GM12878 (cell line): Measurements from ENCODE around the gene KCTD16. TPM values are rescaled to one million over a fixed set of nuclear protein-coding genes. Genes with fewer than 3 reads are reported as not detected.

Experiments used
- ATAC-seq: fragments of 200-7000 bp; cut with Tn5 transposase; 3 replicates; pipeline ENCODE4 v1.9.1; 2020; ENCODE audit warnings: mild to moderate bottlenecking, moderate library complexity
- BruUV-seq: library from RNA; stranded (reverse); fragments of 400-500 nt; replicated peaks from 2 replicates; lab custom pipeline; 2021; lab: Mats Ljungman, UMichigan
- CTCF ChIA-PET: fragments of 300-600 bp; sonication (Branson Sonifier 250); formaldehyde crosslinking; extraction: SDS; loops from one replicate; lab custom pipeline; 2021; ENCODE audit warnings: inconsistent platforms; lab: Yijun Ruan, JAX
- POLR2A ChIA-PET: fragments of 350-600 bp; formaldehyde crosslinking; extraction: SDS; loops from one replicate; lab custom pipeline; 2021; ENCODE audit warnings: inconsistent platforms; lab: Charles Lee
- RAD21 ChIA-PET: fragments of 300-600 bp; sonication (Branson Sonifier 250); formaldehyde crosslinking; loops from one replicate; lab custom pipeline; 2023; ENCODE audit warnings: antibody characterized with exemption; ENCODE audit not compliant: unreplicated experiment; lab: Charles Lee
- SMC1A ChIA-PET: fragments of 300-600 bp; sonication (Branson Sonifier 250); formaldehyde crosslinking; loops from one replicate; lab custom pipeline; 2023; ENCODE audit not compliant: unreplicated experiment, uncharacterized antibody; lab: Charles Lee
- DNase-seq: peaks from one replicate; pipeline ENCODE4 v3.0.0-alpha.2; 2011; ENCODE audit warnings: low read depth, low spot score
- FAIRE-seq: peaks from 3 replicates; lab custom pipeline; 2011; peaks lifted over from hg19 to GRCh38; lab: Jason Lieb, UNC
- H2AFZ ChIP-seq: 2 replicates; pipeline ENCODE4 v1.6.0; 2011; ENCODE audit warnings: low read depth, low read length, control low read depth; ENCODE audit not compliant: control insufficient read depth
- H3K27ac ChIP-seq: 2 replicates; pipeline ENCODE4 v1.5.1; 2011; ENCODE audit warnings: control low read depth; ENCODE audit not compliant: control insufficient read depth, insufficient read depth
- H3K27me3 ChIP-seq, 2 experiments: replicated peaks in 1 of 2; 2 replicates each; pipeline versions ENCODE4 v1.6.0 to v1.6.1; 2011; ENCODE audit warnings: low read length in 1 of 2; ENCODE audit not compliant: control insufficient read depth in 2 of 2, insufficient read depth in 2 of 2
- H3K36me3 ChIP-seq, 2 experiments: 2 replicates each; pipeline ENCODE4 v1.5.1; 2011; ENCODE audit warnings: low read length in 1 of 2; ENCODE audit not compliant: control insufficient read depth in 2 of 2, insufficient read depth in 2 of 2
- H3K4me1 ChIP-seq: 2 replicates; pipeline ENCODE4 v1.6.1; 2011; ENCODE audit warnings: mild to moderate bottlenecking, low read length, moderate library complexity, mixed read lengths; ENCODE audit not compliant: control insufficient read depth, insufficient read depth
- H3K4me2 ChIP-seq: 2 replicates; pipeline ENCODE4 v1.6.0; 2011; ENCODE audit warnings: control low read depth; ENCODE audit not compliant: control insufficient read depth, insufficient read depth
- H3K4me3 ChIP-seq: fragments of 200-600 bp; sonication (generic); 2 replicates; pipeline ENCODE4 v1.5.1; 2016
- H3K79me2 ChIP-seq: 2 replicates; pipeline ENCODE4 v1.6.0; 2011; ENCODE audit warnings: low read length; ENCODE audit not compliant: control insufficient read depth, insufficient read depth
- H3K9ac ChIP-seq: 2 replicates; pipeline ENCODE4 v1.8.0; 2011; ENCODE audit warnings: low read length, control low read depth, mixed read lengths; ENCODE audit not compliant: control insufficient read depth, insufficient read depth
- H3K9me3 ChIP-seq: replicated peaks from 3 replicates; pipeline ENCODE4 v1.5.1; 2011; ENCODE audit warnings: mild to moderate bottlenecking, low read length; ENCODE audit not compliant: control insufficient read depth, insufficient read depth
- H4K20me1 ChIP-seq: 2 replicates; pipeline ENCODE4 v1.6.0; 2011; ENCODE audit not compliant: control insufficient read depth, insufficient read depth
- BRCA1 ChIP-seq: IDR thresholded peaks from 2 replicates; pipeline ENCODE4 v1.6.1; 2011; ENCODE audit warnings: low read depth, low read length, improper control_type of control experiment
- EGR1 ChIP-seq, 2 experiments: IDR thresholded peaks; 1 replicate in 1 of 2; 2 replicates in 1 of 2; pipeline ENCODE4 v1.6.1; 2011 to 2012; ENCODE audit warnings: low read depth in 2 of 2, low read length in 2 of 2, borderline replicate concordance in 1 of 2, mild to moderate bottlenecking in 1 of 2, moderate library complexity in 1 of 2
- FOXM1 ChIP-seq: IDR thresholded peaks from 2 replicates; pipeline ENCODE4 v1.6.1; 2012; ENCODE audit warnings: low read depth, mild to moderate bottlenecking, inconsistent platforms, low read length, moderate library complexity
- HCFC1 ChIP-seq: fragments of 150-350 bp; IDR thresholded peaks from 2 replicates; pipeline ENCODE4 v1.6.1; 2014; ENCODE audit warnings: low read length
- HDAC6 ChIP-seq: fragments of 200-600 bp; sonication (generic); IDR thresholded peaks from one replicate; pipeline ENCODE4 v1.8.0; 2017; ENCODE audit warnings: antibody characterized with exemption; ENCODE audit not compliant: unreplicated experiment
- IRF4 ChIP-seq: IDR thresholded peaks from 2 replicates; pipeline ENCODE4 v1.6.1; 2011; ENCODE audit warnings: low read depth, low read length
- KLF5 ChIP-seq: fragments of 450-650 bp; IDR thresholded peaks from 2 replicates; pipeline ENCODE4 v1.6.1; 2014; ENCODE audit warnings: mild to moderate bottlenecking; ENCODE audit not compliant: partially characterized antibody
- MTA2 ChIP-seq: fragments of 450-650 bp; IDR thresholded peaks from 2 replicates; pipeline ENCODE4 v1.6.1; 2016; ENCODE audit warnings: low read depth, mild to moderate bottlenecking, moderate library complexity
- MTA3 ChIP-seq: IDR thresholded peaks from 2 replicates; pipeline ENCODE4 v1.6.1; 2012; ENCODE audit warnings: low read length, inconsistent platforms, borderline replicate concordance
- NFYB ChIP-seq: IDR thresholded peaks from 2 replicates; pipeline ENCODE4 v1.6.1; 2011; ENCODE audit warnings: low read depth, mild to moderate bottlenecking, low read length, improper control_type of control experiment, moderate library complexity; ENCODE audit not compliant: insufficient read depth
- PAX5 ChIP-seq: IDR thresholded peaks from 2 replicates; pipeline ENCODE4 v1.6.1; 2011; ENCODE audit warnings: low read depth, low read length, borderline replicate concordance
- POLR2AphosphoS2 ChIP-seq: IDR thresholded peaks from 2 replicates; pipeline ENCODE4 v1.6.1; 2011; ENCODE audit warnings: low read depth, mild to moderate bottlenecking, low read length, improper control_type of control experiment, moderate library complexity
- RCOR1 ChIP-seq: conservative IDR thresholded peaks from 2 replicates; pipeline ENCODE4 v1.6.1; 2012; ENCODE audit warnings: low read depth, low read length, improper control_type of control experiment
- SMARCA5 ChIP-seq: fragments of 450-650 bp; IDR thresholded peaks from 2 replicates; pipeline ENCODE4 v1.6.1; 2017; ENCODE audit warnings: mild to moderate bottlenecking
- SP1 ChIP-seq: IDR thresholded peaks from one replicate; pipeline ENCODE4 v1.6.1; 2011; ENCODE audit warnings: low read depth, low read length
- SREBF2 ChIP-seq: IDR thresholded peaks from 2 replicates; pipeline ENCODE4 v1.6.1; 2012; ENCODE audit warnings: mild to moderate bottlenecking, low read length
- ZNF207 ChIP-seq: fragments of 450-650 bp; IDR thresholded peaks from 2 replicates; pipeline ENCODE4 v1.6.1; 2014; ENCODE audit warnings: antibody characterized with exemption, mild to moderate bottlenecking, borderline replicate concordance
- WGBS: methylation state at CpG from one replicate; pipeline ENCODE4 v1.1.6; 2016; ENCODE audit warnings: low lambda C conversion rate; ENCODE audit not compliant: insufficient replicate concordance, insufficient coverage; ENCODE audit errors: missing lambda C conversion rate; 5-methylcytosine and 5-hydroxymethylcytosine counted together
- in situ Hi-C: fragments of 300-500 bp; cut with MboI; formaldehyde crosslinking; loops from 9 replicates; pipeline ENCODE4 v1.14.3; 2018; ENCODE audit warnings: mixed read lengths
- intact Hi-C: fragments of 100-400 bp; cut with micrococcal nuclease; formaldehyde crosslinking; loops from one replicate; pipeline ENCODE4 v1.14.2; 2022; ENCODE audit not compliant: unreplicated experiment
- polyA plus RNA-seq, 11 experiments: library from polyadenylated mRNA; depleted of rRNA in 4 of 11; unstranded in 6 of 11; stranded (reverse) in 5 of 11; fragments of >200 nt; fragmentation: Nextera tagmentation in 4 of 11; fragmentation: Illumina TruSeq in 1 of 11; extraction: Ambion mirVana in 4 of 11; extraction: Trizol in 1 of 11; gene quantifications; 1 replicate in 1 of 11; 2 replicates in 10 of 11; pipeline versions ENCODE4 v1.2.1 to v1.2.3, GENCODE V29; 2011 to 2016; ENCODE audit warnings: inconsistent platforms in 2 of 11, missing spikeins in 2 of 11, low read depth in 1 of 11
- total RNA-seq, 4 experiments: library from RNA; depleted of rRNA in 3 of 4; stranded (reverse); fragments of >200 nt in 3 of 4; fragmentation: Illumina TruSeq in 1 of 4; extraction: Trizol in 1 of 4; gene quantifications; 2 replicates each; pipeline versions ENCODE4 v1.2.1 to v1.2.3, GENCODE V29; 2013 to 2021
- TF ChIP-seq, protein P1 (sequence below): fragments of 450-650 bp; formaldehyde crosslinking; IDR thresholded peaks from 2 replicates; pipeline ENCODE4 v1.4.0; 2020; ENCODE audit warnings: mild to moderate bottlenecking, moderate library complexity
- TF ChIP-seq, protein P2 (sequence below): IDR thresholded peaks from 2 replicates; pipeline ENCODE4 v1.6.1; 2012; ENCODE audit warnings: low read length, inconsistent platforms
- TF ChIP-seq, protein P3 (sequence below): fragments of 450-650 bp; IDR thresholded peaks from 2 replicates; pipeline ENCODE4 v1.6.1; 2018; ENCODE audit warnings: borderline replicate concordance, mild to moderate bottlenecking; ENCODE audit not compliant: partially characterized antibody

Gene KCTD16
- total and polyA plus RNA-seq, 10 of the 15 experiments (the other 5 are each of a cell fraction or from before 2014, with no cell fraction given), result 0.03 to 0.10 (median 0.06) TPM; not detected in 3

DNA sequence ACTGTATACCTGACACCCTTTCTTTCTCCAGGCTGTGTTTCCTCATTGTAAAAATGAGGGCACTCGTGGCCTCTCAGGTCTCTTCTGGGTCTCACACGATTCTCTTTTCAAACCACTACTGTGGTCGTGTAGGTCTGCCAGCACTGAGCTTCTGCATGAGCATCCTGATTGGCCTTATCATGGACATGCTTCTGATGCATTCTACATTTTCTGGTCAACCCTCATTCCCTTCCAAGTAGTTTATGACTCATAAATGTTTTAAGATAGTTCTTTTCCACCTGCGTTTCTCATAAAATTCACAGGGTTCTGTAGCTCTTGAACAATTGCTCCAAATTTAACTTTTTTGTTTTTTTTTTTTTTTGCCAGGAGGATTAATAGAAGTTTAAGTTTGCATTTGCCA, 294.8 kb downstream of the KCTD16 start:
- BruUV-seq, result no TSS peak
- H3K4me1 ChIP-seq, result no peaks in the 10 kb centered on the region
- in situ Hi-C loops (no loop called here), intact Hi-C loops (loop anchor here (5.0 kb wide), 1 partner anchor 772 kb away; no protein-coding TSS in a partner anchor)
- no peak overlapping the region for H2AFZ ChIP-seq
- WGBS, result 29% methylated on average over 4 of the region's 4 CpGs
- no peaks in the 10 kb centered on the region for H3K79me2 ChIP-seq
- CTCF ChIA-PET, result interaction anchor here (1.4 kb wide), 1 partner anchor 10 kb away, joined by 3 read pairs; no protein-coding TSS in a partner anchor
- no peak overlapping the region for H3K4me3 ChIP-seq
- FAIRE-seq, result no peak
- DNase-seq, result no peak
- H3K9ac ChIP-seq, result no peak overlapping the region
- no peak overlapping the region for H3K27ac ChIP-seq
- H3K9me3 ChIP-seq, result no peaks in the 10 kb centered on the region
- no peak for TF ChIP-seq MTA2
- TF ChIP-seq POLR2AphosphoS2, result no peak
- no peak for TF ChIP-seq SP1
- no peak for TF ChIP-seq HCFC1
- no peak for TF ChIP-seq SREBF2
- no peak for TF ChIP-seq RCOR1
- no peak for TF ChIP-seq SMARCA5
- TF ChIP-seq, protein P1, sequence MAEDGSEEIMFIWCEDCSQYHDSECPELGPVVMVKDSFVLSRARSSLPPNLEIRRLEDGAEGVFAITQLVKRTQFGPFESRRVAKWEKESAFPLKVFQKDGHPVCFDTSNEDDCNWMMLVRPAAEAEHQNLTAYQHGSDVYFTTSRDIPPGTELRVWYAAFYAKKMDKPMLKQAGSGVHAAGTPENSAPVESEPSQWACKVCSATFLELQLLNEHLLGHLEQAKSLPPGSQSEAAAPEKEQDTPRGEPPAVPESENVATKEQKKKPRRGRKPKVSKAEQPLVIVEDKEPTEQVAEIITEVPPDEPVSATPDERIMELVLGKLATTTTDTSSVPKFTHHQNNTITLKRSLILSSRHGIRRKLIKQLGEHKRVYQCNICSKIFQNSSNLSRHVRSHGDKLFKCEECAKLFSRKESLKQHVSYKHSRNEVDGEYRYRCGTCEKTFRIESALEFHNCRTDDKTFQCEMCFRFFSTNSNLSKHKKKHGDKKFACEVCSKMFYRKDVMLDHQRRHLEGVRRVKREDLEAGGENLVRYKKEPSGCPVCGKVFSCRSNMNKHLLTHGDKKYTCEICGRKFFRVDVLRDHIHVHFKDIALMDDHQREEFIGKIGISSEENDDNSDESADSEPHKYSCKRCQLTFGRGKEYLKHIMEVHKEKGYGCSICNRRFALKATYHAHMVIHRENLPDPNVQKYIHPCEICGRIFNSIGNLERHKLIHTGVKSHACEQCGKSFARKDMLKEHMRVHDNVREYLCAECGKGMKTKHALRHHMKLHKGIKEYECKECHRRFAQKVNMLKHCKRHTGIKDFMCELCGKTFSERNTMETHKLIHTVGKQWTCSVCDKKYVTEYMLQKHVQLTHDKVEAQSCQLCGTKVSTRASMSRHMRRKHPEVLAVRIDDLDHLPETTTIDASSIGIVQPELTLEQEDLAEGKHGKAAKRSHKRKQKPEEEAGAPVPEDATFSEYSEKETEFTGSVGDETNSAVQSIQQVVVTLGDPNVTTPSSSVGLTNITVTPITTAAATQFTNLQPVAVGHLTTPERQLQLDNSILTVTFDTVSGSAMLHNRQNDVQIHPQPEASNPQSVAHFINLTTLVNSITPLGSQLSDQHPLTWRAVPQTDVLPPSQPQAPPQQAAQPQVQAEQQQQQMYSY (CRISPR knock-in tag), result no peak
- no peak for TF ChIP-seq HDAC6
- TF ChIP-seq KLF5, result no peak
- no peak for TF ChIP-seq ZNF207
- no peak for TF ChIP-seq NFYB
- TF ChIP-seq, protein P2, sequence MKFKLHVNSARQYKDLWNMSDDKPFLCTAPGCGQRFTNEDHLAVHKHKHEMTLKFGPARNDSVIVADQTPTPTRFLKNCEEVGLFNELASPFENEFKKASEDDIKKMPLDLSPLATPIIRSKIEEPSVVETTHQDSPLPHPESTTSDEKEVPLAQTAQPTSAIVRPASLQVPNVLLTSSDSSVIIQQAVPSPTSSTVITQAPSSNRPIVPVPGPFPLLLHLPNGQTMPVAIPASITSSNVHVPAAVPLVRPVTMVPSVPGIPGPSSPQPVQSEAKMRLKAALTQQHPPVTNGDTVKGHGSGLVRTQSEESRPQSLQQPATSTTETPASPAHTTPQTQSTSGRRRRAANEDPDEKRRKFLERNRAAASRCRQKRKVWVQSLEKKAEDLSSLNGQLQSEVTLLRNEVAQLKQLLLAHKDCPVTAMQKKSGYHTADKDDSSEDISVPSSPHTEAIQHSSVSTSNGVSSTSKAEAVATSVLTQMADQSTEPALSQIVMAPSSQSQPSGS, result no peak
- TF ChIP-seq PAX5, result no peak
- TF ChIP-seq, protein P3, sequence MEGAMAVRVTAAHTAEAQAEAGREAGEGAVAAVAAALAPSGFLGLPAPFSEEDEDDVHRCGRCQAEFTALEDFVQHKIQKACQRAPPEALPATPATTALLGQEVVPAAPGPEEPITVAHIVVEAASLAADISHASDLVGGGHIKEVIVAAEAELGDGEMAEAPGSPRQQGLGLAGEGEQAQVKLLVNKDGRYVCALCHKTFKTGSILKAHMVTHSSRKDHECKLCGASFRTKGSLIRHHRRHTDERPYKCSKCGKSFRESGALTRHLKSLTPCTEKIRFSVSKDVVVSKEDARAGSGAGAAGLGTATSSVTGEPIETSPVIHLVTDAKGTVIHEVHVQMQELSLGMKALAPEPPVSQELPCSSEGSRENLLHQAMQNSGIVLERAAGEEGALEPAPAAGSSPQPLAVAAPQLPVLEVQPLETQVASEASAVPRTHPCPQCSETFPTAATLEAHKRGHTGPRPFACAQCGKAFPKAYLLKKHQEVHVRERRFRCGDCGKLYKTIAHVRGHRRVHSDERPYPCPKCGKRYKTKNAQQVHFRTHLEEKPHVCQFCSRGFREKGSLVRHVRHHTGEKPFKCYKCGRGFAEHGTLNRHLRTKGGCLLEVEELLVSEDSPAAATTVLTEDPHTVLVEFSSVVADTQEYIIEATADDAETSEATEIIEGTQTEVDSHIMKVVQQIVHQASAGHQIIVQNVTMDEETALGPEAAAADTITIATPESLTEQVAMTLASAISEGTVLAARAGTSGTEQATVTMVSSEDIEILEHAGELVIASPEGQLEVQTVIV, result no peak
- no peak for TF ChIP-seq MTA3
- TF ChIP-seq FOXM1, result no peak
- no peak for TF ChIP-seq EGR1 (IDR thresholded peaks at IDR 0.05; ENCODE audit: borderline replicate concordance in 1 of 2, low read depth in 2 of 2, low read length in 2 of 2)
- no peak for TF ChIP-seq IRF4
- no peak for TF ChIP-seq BRCA1
- no peaks in the 10 kb centered on the region for H3K27me3 ChIP-seq
- no peaks in the 10 kb centered on the region for H3K36me3 ChIP-seq
- SMC1A ChIA-PET, result no interaction called here
- RAD21 ChIA-PET, result interaction anchor here (0.6 kb wide), 1 partner anchor 1662 kb away, joined by 4 read pairs; no protein-coding TSS in a partner anchor
- no peak for ATAC-seq
- no peak overlapping the region for H3K4me2 ChIP-seq
- POLR2A ChIA-PET, result no interaction called here
- no peaks in the 10 kb centered on the region for H4K20me1 ChIP-seq
